ENCODE data around the gene PGGHG. TPM values are rescaled to one million over a fixed set of nuclear protein-coding genes. Genes with fewer than 3 reads are reported as not detected.
"Not testable (repeated sequence)": the region's sequence is repeated elsewhere in the genome, so short reads cannot be mapped to it uniquely, and the experiment has no call there.

PGGHG gene
- total RNA-seq, 2 experiments from 2014 or later, result 670 to 671 TPM

DNA sequence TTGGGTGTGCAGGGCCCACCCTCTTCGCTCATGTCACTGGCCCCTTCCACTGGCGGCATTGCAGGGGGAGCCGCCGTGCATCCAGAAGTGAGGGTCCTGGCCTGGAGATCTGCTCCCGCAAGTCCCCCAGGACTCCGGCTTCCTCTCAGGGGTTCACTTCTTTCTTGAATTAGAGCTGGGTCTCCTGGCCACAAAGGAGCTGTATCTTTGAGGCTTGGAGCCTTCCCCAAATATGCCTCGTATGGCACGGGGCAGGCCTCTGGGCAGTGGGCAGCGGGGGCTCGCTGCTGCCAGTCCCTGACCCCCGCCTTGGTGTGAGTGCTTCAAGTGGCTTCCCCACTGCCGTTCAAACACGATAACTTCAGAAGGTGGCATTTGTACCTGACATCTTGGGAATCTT is 39.1 kb downstream of the PGGHG start:
- no peak overlapping the region for H3K4me3 Mint-ChIP-seq
- intact Hi-C loops (cut with DNase I, micrococcal nuclease), result no loop called here
- ATAC-seq (ENCODE audit: poor library complexity) (no peak), DNase-seq (no peak)
- peak overlapping the region in 1 of 2 donors; percentile 89 for H3K27ac ChIP-seq (ENCODE audit: low read depth in 1 of 2, low read length in 2 of 2)
- H3K27ac Mint-ChIP-seq, result no peak overlapping the region
- POLR2A ChIA-PET, result interaction anchor here (1.3 to 3.2 kb wide), 4 partner anchors 10 to 27 kb away, joined by 8 to 15 read pairs (median 12); no protein-coding TSS in a partner anchor
- no peak for TF ChIP-seq CTCF (IDR thresholded peaks at IDR 0.05)
- H3K27me3 ChIP-seq (ENCODE audit: control insufficient read depth in 1 of 2, insufficient read depth in 2 of 2, low read length in 2 of 2), result no peaks in the 10 kb centered on the region
- H3K36me3 ChIP-seq (ENCODE audit: insufficient read depth, low read length), result no peaks in the 10 kb centered on the region
- H3K4me1 Mint-ChIP-seq (ENCODE audit: low read depth), result peaks cover 70% of the 10 kb centered on the region
- no peak overlapping the region for H3K4me3 ChIP-seq (ENCODE audit: low read length)
- no peaks in the 10 kb centered on the region for H3K36me3 Mint-ChIP-seq (ENCODE audit: low read depth)
- no peaks in the 10 kb centered on the region for H3K9me3 Mint-ChIP-seq
- peaks cover 78% of the 10 kb centered on the region for H3K4me1 ChIP-seq (ENCODE audit: insufficient read depth, low read length)
- H3K27me3 Mint-ChIP-seq, result no peaks in the 10 kb centered on the region
- no peaks in the 10 kb centered on the region for H3K9me3 ChIP-seq (ENCODE audit: control insufficient read depth in 1 of 2, insufficient read depth in 1 of 2, low read length in 2 of 2)
- CTCF ChIA-PET, result no interaction called here

- Mint-ChIP-seq H3K4me1 (ENCODE audit: low read depth) (peaks cover 76% of the 10 kb centered on the region), H3K27ac (peak overlapping the region; percentile 32)
- H3K4me3 ChIP-seq (ENCODE audit: low read length); H3K36me3 Mint-ChIP-seq (ENCODE audit: low read depth); H3K27me3 ChIP-seq (ENCODE audit: control insufficient read depth in 1 of 2, insufficient read depth in 2 of 2, low read length in 2 of 2); H3K36me3 ChIP-seq (ENCODE audit: insufficient read depth, low read length); H3K27me3 Mint-ChIP-seq; H3K9me3 ChIP-seq (ENCODE audit: control insufficient read depth in 1 of 2, insufficient read depth in 1 of 2, low read length in 2 of 2); H3K4me3 Mint-ChIP-seq; H3K9me3 Mint-ChIP-seq; ATAC-seq (ENCODE audit: poor library complexity); DNase-seq; H3K27ac ChIP-seq (ENCODE audit: low read depth in 1 of 2, low read length in 2 of 2); intact Hi-C loops (cut with DNase I, micrococcal nuclease): not testable (repeated sequence)
- peaks cover 77% of the 10 kb centered on the region for H3K4me1 ChIP-seq (ENCODE audit: insufficient read depth, low read length)
- ChIA-PET POLR2A (interaction anchor here (2.8 to 3.2 kb wide), 2 partner anchors 16 to 27 kb away, joined by 14 to 15 read pairs; no protein-coding TSS in a partner anchor), CTCF (interaction anchor here (0.7 to 0.8 kb wide), 2 partner anchors 83 to 96 kb away, joined by 3 to 4 read pairs; no protein-coding TSS in a partner anchor)
Measured at GRCh38 chr11:328516-329100, 39.7 kb downstream of the PGGHG start.

DNA sequence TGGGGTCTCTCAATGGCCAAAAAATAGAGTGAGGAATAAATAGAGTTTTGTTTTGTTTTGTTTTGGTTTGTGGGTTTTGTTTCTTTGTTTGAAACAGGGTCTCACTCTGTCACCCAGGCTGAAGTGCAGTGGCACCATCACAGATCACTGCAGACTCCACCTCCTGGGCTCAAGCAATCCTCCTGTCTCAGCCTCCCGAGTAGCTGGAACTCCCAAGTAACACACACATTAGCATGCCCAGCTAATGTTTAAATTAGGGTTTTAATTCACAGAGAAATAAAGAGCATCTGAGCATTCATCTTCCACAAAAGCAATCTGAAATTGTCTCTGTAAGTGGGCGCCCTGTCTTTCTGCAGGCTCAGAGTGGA is 40.9 kb downstream of the PGGHG start:
- Mint-ChIP-seq H3K36me3 (ENCODE audit: low read depth) (no peaks in the 10 kb centered on the region), H3K9me3 (no peaks in the 10 kb centered on the region), H3K4me3 (no peak overlapping the region), H3K4me1 (ENCODE audit: low read depth) (peaks cover 68% of the 10 kb centered on the region), H3K27ac (peak overlapping the region; percentile 32), H3K27me3 (no peaks in the 10 kb centered on the region)
- TF ChIP-seq CTCF (IDR thresholded peaks at IDR 0.05), result no peak
- CTCF ChIA-PET, result interaction anchor here (1.5 kb wide), 1 partner anchor 25 kb away, joined by 6 read pairs; no protein-coding TSS in a partner anchor
- Histone ChIP-seq H3K27me3 (ENCODE audit: control insufficient read depth in 1 of 2, insufficient read depth in 2 of 2, low read length in 2 of 2) (no peaks in the 10 kb centered on the region), H3K27ac (ENCODE audit: low read depth in 1 of 2, low read length in 2 of 2) (no peak overlapping the region), H3K4me1 (ENCODE audit: insufficient read depth, low read length) (peaks cover 66% of the 10 kb centered on the region), H3K36me3 (ENCODE audit: insufficient read depth, low read length) (no peaks in the 10 kb centered on the region), H3K4me3 (ENCODE audit: low read length) (no peak overlapping the region), H3K9me3 (ENCODE audit: control insufficient read depth in 1 of 2, insufficient read depth in 1 of 2, low read length in 2 of 2) (no peaks in the 10 kb centered on the region)
- intact Hi-C loops (cut with DNase I, micrococcal nuclease), result no loop called here
- no peak for DNase-seq
- POLR2A ChIA-PET, result interaction anchor here (0.8 to 3.6 kb wide), 5 partner anchors 13 to 77 kb away, joined by 3 to 17 read pairs (median 14); no protein-coding TSS in a partner anchor
- ATAC-seq (ENCODE audit: poor library complexity), result no peak
